ENCODE data around the gene OR4X1. TPM values are rescaled to one million over a fixed set of nuclear protein-coding genes. Genes with fewer than 3 reads are reported as not detected.
"Not testable (repeated sequence)": the region's sequence is repeated elsewhere in the genome, so short reads cannot be mapped to it uniquely, and the experiment has no call there.

OR4X1 gene, protein sequence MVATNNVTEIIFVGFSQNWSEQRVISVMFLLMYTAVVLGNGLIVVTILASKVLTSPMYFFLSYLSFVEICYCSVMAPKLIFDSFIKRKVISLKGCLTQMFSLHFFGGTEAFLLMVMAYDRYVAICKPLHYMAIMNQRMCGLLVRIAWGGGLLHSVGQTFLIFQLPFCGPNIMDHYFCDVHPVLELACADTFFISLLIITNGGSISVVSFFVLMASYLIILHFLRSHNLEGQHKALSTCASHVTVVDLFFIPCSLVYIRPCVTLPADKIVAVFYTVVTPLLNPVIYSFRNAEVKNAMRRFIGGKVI
- polyA plus RNA-seq (not detected in 2 replicates), polyA minus RNA-seq (not detected in 2 replicates)

DNA sequence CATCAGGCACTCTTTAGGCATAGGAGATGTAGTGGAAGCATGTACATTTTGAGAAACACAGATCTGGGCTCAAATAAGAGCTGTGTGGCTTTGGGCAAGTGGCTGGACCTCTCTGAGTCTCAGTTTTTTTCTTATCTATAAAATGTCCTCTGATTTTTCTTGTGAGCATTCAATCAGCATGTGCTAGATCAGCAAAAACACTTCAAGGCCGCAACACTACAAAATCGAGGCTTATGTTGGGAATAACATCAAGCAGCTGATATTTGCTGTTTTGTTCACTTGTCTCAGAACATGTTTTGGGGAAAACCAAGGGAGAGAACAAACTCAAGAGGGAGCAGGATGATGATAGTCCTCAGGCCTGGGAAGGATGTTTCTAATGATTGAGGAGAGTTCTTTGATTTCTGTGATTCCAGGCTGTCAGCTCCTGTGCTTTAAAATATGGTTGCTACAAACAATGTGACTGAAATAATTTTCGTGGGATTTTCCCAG lies at the start of gene OR4X1:
Gene OR4X1 (plus strand): TSS at position 439 of the 489 bp plus-strand sequence. CDS start 0 bp downstream, at position 439.
- H3K4me3 ChIP-seq (ENCODE audit: low read length), result no peak within 1 kb of the TSS
- no peak within 1 kb of the TSS for H3K4me2 ChIP-seq (ENCODE audit: low read length)
- no peaks in the 10 kb centered on the region for H3K79me2 ChIP-seq (replicated peaks; ENCODE audit: insufficient read depth, low read length)
- no peaks in the 10 kb centered on the region for H3K36me3 ChIP-seq (ENCODE audit: insufficient read depth, low read length)
- H3K9me3 ChIP-seq (ENCODE audit: low read length), result no peaks in the 10 kb centered on the region
- H3K9me2 ChIP-seq (ENCODE audit: insufficient read depth, low read length), result no peaks in the 10 kb centered on the region
- H4K20me1 ChIP-seq (ENCODE audit: insufficient read depth), result no peaks in the 10 kb centered on the region
- H3K9ac ChIP-seq (ENCODE audit: low read length), result no peak within 1 kb of the TSS
- TF ChIP-seq EZH2 (IDR thresholded peaks at IDR 0.05; ENCODE audit: borderline replicate concordance, insufficient read depth, low read length, poor library complexity, severe bottlenecking), result no peak
- no peak within 1 kb of the TSS for H3K27ac ChIP-seq (ENCODE audit: low read length)
- H2AFZ ChIP-seq (ENCODE audit: low read depth, low read length), result no peak within 1 kb of the TSS
- no peaks in the 10 kb centered on the region for H3F3A ChIP-seq (ENCODE audit: insufficient read depth, low read length, poor library complexity, severe bottlenecking)
- no peaks in the 10 kb centered on the region for H3K27me3 ChIP-seq (ENCODE audit: insufficient read depth, low read depth, low read length)

DNA sequence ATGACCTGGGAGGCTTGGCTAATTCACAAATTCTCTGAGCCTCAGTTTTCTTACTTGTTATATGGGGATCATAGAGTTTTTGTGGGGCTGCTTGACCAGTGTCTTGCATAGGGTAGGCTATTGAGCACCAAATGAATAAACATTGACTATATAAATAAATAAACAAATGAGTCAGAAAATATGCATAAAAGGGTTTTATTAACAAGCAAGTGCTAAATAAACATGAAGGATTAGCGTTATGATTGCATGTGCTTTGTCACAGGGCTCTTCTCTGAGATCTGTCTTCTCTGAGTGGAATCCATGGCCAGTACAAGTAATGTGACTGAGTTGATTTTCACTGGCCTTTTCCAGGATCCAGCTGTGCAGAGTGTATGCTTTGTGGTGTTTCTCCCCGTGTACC lies 47.2 kb upstream of the OR4X1 start, which contains the start of gene OR4B1:
Gene OR4B1 (plus strand): TSS at position 301 of the 400 bp plus-strand sequence. CDS start 0 bp downstream, at position 301.
- no peaks in the 10 kb centered on the region for H3K27me3 ChIP-seq (ENCODE audit: insufficient read depth, low read depth, low read length)
- TF ChIP-seq POLR2AphosphoS5 (IDR thresholded peaks at IDR 0.05), result no peak
- TF ChIP-seq, protein P1, sequence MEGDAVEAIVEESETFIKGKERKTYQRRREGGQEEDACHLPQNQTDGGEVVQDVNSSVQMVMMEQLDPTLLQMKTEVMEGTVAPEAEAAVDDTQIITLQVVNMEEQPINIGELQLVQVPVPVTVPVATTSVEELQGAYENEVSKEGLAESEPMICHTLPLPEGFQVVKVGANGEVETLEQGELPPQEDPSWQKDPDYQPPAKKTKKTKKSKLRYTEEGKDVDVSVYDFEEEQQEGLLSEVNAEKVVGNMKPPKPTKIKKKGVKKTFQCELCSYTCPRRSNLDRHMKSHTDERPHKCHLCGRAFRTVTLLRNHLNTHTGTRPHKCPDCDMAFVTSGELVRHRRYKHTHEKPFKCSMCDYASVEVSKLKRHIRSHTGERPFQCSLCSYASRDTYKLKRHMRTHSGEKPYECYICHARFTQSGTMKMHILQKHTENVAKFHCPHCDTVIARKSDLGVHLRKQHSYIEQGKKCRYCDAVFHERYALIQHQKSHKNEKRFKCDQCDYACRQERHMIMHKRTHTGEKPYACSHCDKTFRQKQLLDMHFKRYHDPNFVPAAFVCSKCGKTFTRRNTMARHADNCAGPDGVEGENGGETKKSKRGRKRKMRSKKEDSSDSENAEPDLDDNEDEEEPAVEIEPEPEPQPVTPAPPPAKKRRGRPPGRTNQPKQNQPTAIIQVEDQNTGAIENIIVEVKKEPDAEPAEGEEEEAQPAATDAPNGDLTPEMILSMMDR (IDR thresholded peaks at IDR 0.05; ENCODE audit: poor library complexity, severe bottlenecking), result no peak
- TF ChIP-seq SMC3 (conservative IDR thresholded peaks at IDR 0.05; ENCODE audit: poor library complexity), result no peak
- TF ChIP-seq EP300 (conservative IDR thresholded peaks at IDR 0.05; ENCODE audit: poor library complexity, severe bottlenecking), result no peak
- TF ChIP-seq TAF1 (IDR thresholded peaks at IDR 0.05; ENCODE audit: low read depth), result no peak
- H3K9ac ChIP-seq (ENCODE audit: low read length), result no peak within 1 kb of the TSS
- H3K79me2 ChIP-seq (replicated peaks; ENCODE audit: insufficient read depth, low read length), result no peaks in the 10 kb centered on the region
- H3K9me3 ChIP-seq (ENCODE audit: low read length), result no peaks in the 10 kb centered on the region
- no peaks in the 10 kb centered on the region for H3K36me3 ChIP-seq (ENCODE audit: insufficient read depth, low read length)
- no peaks in the 10 kb centered on the region for H3F3A ChIP-seq (ENCODE audit: insufficient read depth, low read length, poor library complexity, severe bottlenecking)
- H3K27ac ChIP-seq (ENCODE audit: low read length), result no peak within 1 kb of the TSS
- no peak within 1 kb of the TSS for H3K4me3 ChIP-seq (ENCODE audit: low read length)
- H2AFZ ChIP-seq (ENCODE audit: low read depth, low read length), result no peak within 1 kb of the TSS
- no peaks in the 10 kb centered on the region for H4K20me1 ChIP-seq (ENCODE audit: insufficient read depth)
- no peak within 1 kb of the TSS for H3K4me2 ChIP-seq (ENCODE audit: low read length)
- no peaks in the 10 kb centered on the region for H3K9me2 ChIP-seq (ENCODE audit: insufficient read depth, low read length)

DNA sequence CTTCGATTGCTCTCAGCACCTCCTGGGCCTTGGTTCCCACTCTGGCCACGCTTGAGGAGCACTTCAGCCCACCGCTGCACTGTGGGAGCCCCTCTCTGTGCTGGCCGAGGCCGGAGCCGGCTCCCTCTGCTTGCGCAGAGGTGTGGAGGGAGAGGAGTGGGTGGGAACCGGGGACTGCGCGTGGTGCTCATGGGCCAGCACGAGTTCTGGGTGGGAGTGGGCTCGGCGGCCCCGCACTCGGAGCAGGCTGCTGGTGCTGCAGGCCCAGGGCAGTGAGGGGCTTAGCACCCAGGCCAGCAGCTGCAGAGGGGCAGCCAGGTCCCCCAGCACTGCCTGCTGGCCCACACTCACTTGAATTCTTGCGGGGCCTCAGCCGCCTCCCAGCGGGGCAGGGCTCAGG lies 34.9 kb upstream of the OR4X1 start:
- no peaks in the 10 kb centered on the region for H3K27me3 ChIP-seq (ENCODE audit: insufficient read depth, low read depth, low read length)
- TF ChIP-seq SMC3 (conservative IDR thresholded peaks at IDR 0.05; ENCODE audit: poor library complexity) (no peak), MXI1 (conservative IDR thresholded peaks at IDR 0.05; ENCODE audit: poor library complexity, severe bottlenecking) (no peak), POLR2AphosphoS5 (IDR thresholded peaks at IDR 0.05) (no peak), TAF1 (IDR thresholded peaks at IDR 0.05; ENCODE audit: low read depth) (no peak), EZH2 (IDR thresholded peaks at IDR 0.05; ENCODE audit: borderline replicate concordance, insufficient read depth, low read length, poor library complexity, severe bottlenecking) (no peak), RAD21 (conservative IDR thresholded peaks at IDR 0.05) (no peak), EP300 (conservative IDR thresholded peaks at IDR 0.05; ENCODE audit: poor library complexity, severe bottlenecking) (no peak)
- TF ChIP-seq, protein P2, sequence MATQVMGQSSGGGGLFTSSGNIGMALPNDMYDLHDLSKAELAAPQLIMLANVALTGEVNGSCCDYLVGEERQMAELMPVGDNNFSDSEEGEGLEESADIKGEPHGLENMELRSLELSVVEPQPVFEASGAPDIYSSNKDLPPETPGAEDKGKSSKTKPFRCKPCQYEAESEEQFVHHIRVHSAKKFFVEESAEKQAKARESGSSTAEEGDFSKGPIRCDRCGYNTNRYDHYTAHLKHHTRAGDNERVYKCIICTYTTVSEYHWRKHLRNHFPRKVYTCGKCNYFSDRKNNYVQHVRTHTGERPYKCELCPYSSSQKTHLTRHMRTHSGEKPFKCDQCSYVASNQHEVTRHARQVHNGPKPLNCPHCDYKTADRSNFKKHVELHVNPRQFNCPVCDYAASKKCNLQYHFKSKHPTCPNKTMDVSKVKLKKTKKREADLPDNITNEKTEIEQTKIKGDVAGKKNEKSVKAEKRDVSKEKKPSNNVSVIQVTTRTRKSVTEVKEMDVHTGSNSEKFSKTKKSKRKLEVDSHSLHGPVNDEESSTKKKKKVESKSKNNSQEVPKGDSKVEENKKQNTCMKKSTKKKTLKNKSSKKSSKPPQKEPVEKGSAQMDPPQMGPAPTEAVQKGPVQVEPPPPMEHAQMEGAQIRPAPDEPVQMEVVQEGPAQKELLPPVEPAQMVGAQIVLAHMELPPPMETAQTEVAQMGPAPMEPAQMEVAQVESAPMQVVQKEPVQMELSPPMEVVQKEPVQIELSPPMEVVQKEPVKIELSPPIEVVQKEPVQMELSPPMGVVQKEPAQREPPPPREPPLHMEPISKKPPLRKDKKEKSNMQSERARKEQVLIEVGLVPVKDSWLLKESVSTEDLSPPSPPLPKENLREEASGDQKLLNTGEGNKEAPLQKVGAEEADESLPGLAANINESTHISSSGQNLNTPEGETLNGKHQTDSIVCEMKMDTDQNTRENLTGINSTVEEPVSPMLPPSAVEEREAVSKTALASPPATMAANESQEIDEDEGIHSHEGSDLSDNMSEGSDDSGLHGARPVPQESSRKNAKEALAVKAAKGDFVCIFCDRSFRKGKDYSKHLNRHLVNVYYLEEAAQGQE (IDR thresholded peaks at IDR 0.05; ENCODE audit: borderline replicate concordance), result no peak
- TF ChIP-seq, protein P1 (IDR thresholded peaks at IDR 0.05; ENCODE audit: poor library complexity, severe bottlenecking), result no peak
- H3K27ac ChIP-seq (ENCODE audit: low read length), result no peak overlapping the region
- H3K36me3 ChIP-seq (ENCODE audit: insufficient read depth, low read length), result no peaks in the 10 kb centered on the region
- H3K9me2 ChIP-seq (ENCODE audit: insufficient read depth, low read length), result no peaks in the 10 kb centered on the region
- no peaks in the 10 kb centered on the region for H3K79me2 ChIP-seq (replicated peaks; ENCODE audit: insufficient read depth, low read length)
- H3K4me2 ChIP-seq (ENCODE audit: low read length), result no peak overlapping the region
- no peaks in the 10 kb centered on the region for H3F3A ChIP-seq (ENCODE audit: insufficient read depth, low read length, poor library complexity, severe bottlenecking)
- no peak overlapping the region for H2AFZ ChIP-seq (ENCODE audit: low read depth, low read length)
- no peak overlapping the region for H3K9ac ChIP-seq (ENCODE audit: low read length)
- H3K9me3 ChIP-seq (ENCODE audit: low read length), result peaks cover 5% of the 10 kb centered on the region
- H3K4me3 ChIP-seq (ENCODE audit: low read length), result no peak overlapping the region
- no peaks in the 10 kb centered on the region for H4K20me1 ChIP-seq (ENCODE audit: insufficient read depth)

DNA sequence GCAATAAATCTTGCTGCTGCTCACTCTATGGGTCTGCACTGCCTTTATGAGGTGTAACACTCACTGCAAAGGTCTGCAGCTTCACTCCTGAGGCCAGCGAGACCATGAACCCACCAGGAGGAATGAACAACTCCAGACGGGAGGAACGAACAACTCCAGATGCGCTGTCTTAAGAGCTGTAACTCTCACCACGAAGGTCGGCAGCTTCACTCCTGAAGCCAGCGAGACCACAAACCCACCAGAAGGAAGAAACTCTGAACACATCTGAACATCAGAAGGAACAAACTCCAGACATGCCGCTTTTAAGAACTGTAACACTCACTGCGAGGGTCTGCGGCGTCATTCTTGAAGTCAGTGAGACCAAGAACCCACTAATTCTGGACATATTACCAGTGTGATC lies 33.6 kb upstream of the OR4X1 start:
- not testable (repeated sequence) for H4K20me1 ChIP-seq (ENCODE audit: insufficient read depth); H3K4me2 ChIP-seq (ENCODE audit: low read length); H3K4me3 ChIP-seq (ENCODE audit: low read length); H3K9me2 ChIP-seq (ENCODE audit: insufficient read depth, low read length); H3K27me3 ChIP-seq (ENCODE audit: insufficient read depth, low read depth, low read length); H3F3A ChIP-seq (ENCODE audit: insufficient read depth, low read length, poor library complexity, severe bottlenecking); H3K36me3 ChIP-seq (ENCODE audit: insufficient read depth, low read length); H3K9ac ChIP-seq (ENCODE audit: low read length); H3K27ac ChIP-seq (ENCODE audit: low read length); H3K79me2 ChIP-seq (replicated peaks; ENCODE audit: insufficient read depth, low read length); H3K9me3 ChIP-seq (ENCODE audit: low read length); H2AFZ ChIP-seq (ENCODE audit: low read depth, low read length)
